Glomerular endothelial cell (primary cell): Measurements from ENCODE around the gene DYNC1H1. TPM values are rescaled to one million over a fixed set of nuclear protein-coding genes. Genes with fewer than 3 reads are reported as not detected.

Experiments
- DNase-seq: peaks from one replicate; pipeline ENCODE4 v3.0.0-alpha.2; 2011; ENCODE audit warnings: low read depth, low spot score; ENCODE audit errors: extremely low read depth
- total RNA-seq: library from RNA; depleted of rRNA; stranded (reverse); fragments of >200 nt; gene quantifications from 2 replicates; pipeline ENCODE4 v1.2.3, GENCODE V29; 2015

DYNC1H1 gene
- total RNA-seq, 1 donor from 2014 or later: 995 TPM

- DNase-seq: no peak
Measured at GRCh38 chr14:102028733-102029132, 64.4 kb downstream of the DYNC1H1 start.

- DNase-seq: no peak
Measured at GRCh38 chr14:102029956-102030355, 65.6 kb downstream of the DYNC1H1 start.

- no peak for DNase-seq
Measured at GRCh38 chr14:102033241-102033640, 68.9 kb downstream of the DYNC1H1 start.

- DNase-seq: no peak
Measured at GRCh38 chr14:102034301-102034700, 69.9 kb downstream of the DYNC1H1 start.

GRCh38 chr14:102035914-102036313, 71.5 kb downstream of the DYNC1H1 start:
- no peak for DNase-seq

GRCh38 chr14:102037686-102038085, 73.3 kb downstream of the DYNC1H1 start:
- DNase-seq: no peak

GRCh38 chr14:102039157-102039556, 74.8 kb downstream of the DYNC1H1 start:
- no peak for DNase-seq

- DNase-seq: no peak
Measured at GRCh38 chr14:102040153-102040552, 75.8 kb downstream of the DYNC1H1 start.

- DNase-seq: no peak
Measured at GRCh38 chr14:102042699-102043098, 78.3 kb downstream of the DYNC1H1 start.

GRCh38 chr14:102043251-102044025, 79.1 kb downstream of the DYNC1H1 start:
- no peak for DNase-seq

- DNase-seq: no peak
Measured at GRCh38 chr14:102044566-102044965, 80.2 kb downstream of the DYNC1H1 start.

- no peak for DNase-seq
Measured at GRCh38 chr14:102046337-102047278, 82.2 kb downstream of the DYNC1H1 start.

- no peak for DNase-seq
Measured at GRCh38 chr14:102047808-102048540, 83.6 kb downstream of the DYNC1H1 start.

GRCh38 chr14:102049258-102050025, 85.1 kb downstream of the DYNC1H1 start:
- no peak for DNase-seq

- no peak for DNase-seq
Measured at GRCh38 chr14:102050026-102050405, 85.6 kb downstream of the DYNC1H1 start.

- DNase-seq: no peak
Measured at GRCh38 chr14:102050625-102051024, 86.3 kb downstream of the DYNC1H1 start.

GRCh38 chr14:102052522-102052921, 88.1 kb downstream of the DYNC1H1 start:
- DNase-seq: no peak

- DNase-seq: no peak
Measured at GRCh38 chr14:102055181-102055901, 91.0 kb downstream of the DYNC1H1 start.

GRCh38 chr14:102056694-102057442, 92.5 kb downstream of the DYNC1H1 start:
- no peak for DNase-seq
